NCI-H82 treated with DMSO at 0.1 percent for 48 hours (cell line): ENCODE data around the gene ZNF668.

ENCODE experiments used
- DNase-seq: peaks from one replicate; lab custom pipeline; 2025; ENCODE audit not compliant: unreplicated experiment; lab: John Stamatoyannopoulos, UW

Gene ZNF668

DNA sequence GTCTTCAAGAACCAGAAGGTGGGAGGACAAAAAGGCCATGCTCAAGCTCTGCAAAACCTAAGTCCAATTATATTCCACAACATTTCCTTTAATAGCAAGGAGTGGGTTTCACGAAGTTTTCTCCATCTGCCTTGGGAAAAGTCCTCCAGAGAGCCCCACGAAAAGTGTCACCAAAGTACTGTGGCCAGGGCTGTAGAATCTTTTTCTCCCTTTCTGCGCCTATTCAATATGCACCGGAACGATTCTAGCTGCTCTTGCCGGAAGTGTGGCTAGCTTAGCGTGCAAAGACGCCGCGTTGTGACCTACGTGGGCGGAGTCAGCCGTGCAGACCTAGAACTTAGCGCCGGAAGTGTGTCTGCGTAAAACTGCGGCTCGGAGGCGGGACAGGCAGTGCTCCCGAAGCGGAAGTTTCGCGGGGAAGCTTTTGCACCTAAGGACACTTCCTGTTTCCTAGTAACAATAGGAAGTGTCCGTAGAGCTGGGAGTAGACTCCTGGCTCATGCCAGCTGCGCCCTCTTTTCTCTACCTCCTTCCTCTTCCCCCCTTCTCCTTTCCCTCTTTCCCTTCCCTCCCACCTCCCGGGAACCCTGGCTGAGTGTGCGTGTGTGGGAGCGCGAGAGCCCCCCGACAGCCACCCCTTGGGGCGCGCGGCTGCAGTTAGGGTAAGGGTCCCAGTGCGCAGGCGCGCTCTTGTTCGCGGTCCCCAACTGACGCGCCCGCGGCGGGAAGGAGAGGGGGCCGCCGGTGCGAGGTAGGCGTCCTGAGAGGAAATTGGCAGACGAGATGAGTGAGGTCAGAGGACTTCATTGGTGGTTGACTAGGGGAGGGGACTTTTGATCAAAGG, at the start of gene ZNF668, which contains the start of gene ZNF646:
TSS of gene ZNF668 (minus strand) at position 271 of the 844 bp plus-strand sequence. CDS start 9,781 bp downstream, outside the sequence.
TSS of gene ZNF646 (plus strand) at position 453 of the 844 bp plus-strand sequence. CDS start 1,903 bp downstream, outside the sequence.
- DNase-seq = peak; percentile 98

DNA sequence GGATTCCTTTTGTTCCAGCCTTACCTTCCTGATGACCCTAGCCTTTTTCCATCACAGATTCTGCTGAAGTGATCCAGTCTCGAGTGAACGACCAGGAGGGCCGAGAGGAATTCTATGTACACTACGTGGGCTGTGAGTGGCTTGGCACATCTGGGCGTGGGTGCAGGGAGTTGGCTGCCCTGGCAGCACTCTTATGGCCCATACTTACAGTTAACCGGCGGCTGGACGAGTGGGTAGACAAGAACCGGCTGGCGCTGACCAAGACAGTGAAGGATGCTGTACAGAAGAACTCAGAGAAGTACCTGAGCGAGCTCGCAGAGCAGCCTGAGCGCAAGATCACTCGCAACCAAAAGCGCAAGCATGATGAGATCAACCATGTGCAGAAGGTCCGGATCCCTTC, 46.1 kb upstream of the ZNF668 start:
- no peak for DNase-seq

GRCh38 chr16:31118223-31119155, 44.4 kb upstream of the ZNF668 start:
- no peak for DNase-seq

- peak; percentile 92 for DNase-seq
Measured at GRCh38 chr16:31117384-31118222, 43.6 kb upstream of the ZNF668 start, which contains the start of gene KAT8. KAT8 (plus strand) TSS chr16:31117664; CDS start chr16:31117682, 18 bp downstream.

GRCh38 chr16:31114468-31114867, 40.4 kb upstream of the ZNF668 start:
- DNase-seq = no peak

DNA sequence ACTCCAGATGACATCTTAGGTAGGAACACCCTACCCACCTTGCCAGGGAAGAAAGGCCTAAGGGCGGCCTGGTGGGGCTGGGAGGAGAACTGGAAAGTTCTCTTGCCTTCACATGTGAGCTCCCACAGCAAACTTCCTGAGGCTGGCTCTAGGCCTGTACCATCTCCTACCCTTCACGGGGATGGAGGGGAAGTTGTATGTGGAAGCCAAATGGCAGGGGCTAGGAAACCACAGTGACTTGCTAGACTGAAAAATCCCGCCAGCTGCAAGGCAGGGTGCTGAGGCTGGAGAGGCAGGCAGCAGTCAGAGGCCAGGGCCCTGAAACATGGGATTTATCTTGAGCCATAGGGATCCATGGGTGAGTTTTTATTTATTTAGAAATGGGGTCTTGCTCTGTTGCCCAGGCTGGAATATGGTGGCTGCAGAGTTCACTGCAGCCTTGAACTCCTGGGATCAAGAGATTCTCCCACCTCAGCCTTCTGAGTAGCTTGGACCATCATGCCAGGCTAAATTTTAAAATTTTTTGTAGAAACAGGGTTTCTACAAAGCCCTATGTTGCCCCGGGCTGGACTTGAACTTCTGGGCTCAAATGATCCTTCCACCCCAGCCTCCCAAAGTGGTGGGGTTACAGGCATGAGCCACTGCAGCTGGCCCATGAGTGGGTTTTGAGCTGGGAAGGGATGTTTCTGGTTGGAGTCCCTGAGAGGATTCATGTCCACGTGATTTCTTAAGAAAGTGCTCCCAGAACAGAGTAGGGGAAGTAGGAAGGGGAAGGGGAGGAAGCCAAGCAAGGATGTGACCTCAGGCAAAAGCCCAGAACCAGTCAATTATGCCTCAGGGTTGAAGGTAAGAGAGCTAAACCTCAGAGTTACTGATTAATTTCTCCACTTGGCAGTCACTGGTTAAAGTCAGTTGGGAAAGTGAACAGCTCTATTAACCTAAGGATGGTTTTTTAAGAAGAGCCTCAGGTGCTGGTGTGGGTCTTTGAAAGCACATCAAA, 39.4 kb upstream of the ZNF668 start:
- DNase-seq = no peak

- no peak for DNase-seq
Measured at GRCh38 chr16:31112711-31113110, 38.7 kb upstream of the ZNF668 start.

DNA sequence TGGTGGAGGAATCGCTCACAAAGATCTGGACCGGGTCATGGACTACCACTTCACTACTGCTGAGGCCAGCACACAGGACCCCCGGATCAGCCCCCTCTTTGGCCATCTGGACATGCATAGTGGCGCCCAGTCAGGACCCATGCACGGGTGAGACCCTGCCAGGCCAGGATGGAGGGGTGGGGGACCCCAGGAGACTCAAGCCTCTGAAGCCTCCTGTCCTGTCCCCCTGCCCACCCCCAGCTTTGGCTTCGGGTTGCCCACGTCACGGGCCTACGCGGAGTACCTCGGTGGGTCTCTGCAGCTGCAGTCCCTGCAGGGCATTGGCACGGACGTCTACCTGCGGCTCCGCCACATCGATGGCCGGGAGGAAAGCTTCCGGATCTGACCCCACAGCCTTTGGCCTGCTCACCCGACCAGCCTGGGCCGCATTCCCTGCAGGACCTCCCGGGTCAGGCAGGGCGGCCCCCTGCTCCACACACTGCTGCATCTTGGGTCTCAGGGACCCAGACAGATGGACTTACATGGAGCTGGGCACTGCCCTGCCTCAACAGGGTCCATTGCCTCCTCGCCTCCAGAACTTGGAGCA, 37.9 kb upstream of the ZNF668 start:
- DNase-seq = no peak

GRCh38 chr16:31110106-31111034, 36.3 kb upstream of the ZNF668 start:
- no peak for DNase-seq

DNA sequence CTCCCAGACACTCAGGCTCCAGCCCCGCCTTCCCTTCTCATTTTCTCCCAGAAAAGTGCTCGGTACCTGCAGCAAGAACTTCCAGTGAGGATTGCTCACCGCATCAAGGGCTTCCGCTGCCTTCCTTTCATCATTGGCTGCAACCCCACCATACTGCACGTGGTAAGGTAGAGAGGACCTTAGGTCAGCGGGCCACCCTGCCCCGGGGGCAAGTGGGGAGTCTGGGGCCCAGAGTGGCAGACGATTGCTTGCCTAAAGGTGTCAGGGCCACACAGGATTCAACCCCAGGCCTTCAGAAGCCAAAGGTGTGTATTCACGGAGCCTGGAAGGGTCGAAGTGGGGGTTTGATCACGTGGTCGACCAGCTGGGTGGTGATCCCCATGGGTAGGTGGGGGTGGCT, 35.6 kb upstream of the ZNF668 start:
- no peak for DNase-seq

GRCh38 chr16:31108794-31109558, 34.9 kb upstream of the ZNF668 start:
- DNase-seq = no peak

DNA sequence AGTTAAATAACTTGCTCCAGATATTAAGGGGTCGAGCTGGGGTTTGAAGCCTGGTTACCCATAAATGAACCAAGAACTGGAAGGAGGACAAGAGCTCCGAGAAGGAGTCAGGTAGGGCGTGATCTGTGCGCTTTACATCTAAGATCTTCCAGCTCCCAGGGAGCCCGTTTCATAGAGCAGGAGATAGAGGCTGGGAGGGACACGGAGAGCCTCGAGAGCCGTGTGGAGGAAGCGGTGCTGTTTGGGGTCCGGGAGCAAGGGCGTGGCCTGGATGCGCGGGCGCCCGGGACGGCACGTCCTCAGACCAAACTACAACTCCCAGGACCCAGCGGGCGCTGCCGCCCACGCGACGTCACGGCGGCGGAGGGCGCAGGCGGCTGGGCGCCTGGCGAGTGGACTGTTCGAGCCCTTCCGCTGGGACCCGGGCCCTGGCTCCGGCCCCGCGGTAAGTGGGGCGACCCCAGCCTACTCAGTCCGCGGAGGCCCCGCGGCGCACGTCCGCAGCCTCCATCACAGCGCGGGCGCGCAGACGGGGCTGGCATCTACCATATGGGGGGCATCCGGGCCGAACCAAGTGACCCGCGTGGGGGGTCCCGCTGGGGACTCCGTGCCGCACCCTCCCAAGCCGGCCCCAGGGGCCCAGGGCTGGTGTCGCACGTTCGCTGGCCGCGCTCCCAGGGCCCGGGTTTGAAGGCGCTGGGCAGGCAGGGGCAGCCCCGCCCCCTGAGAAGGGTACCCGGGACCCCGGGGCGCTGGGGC, 34.2 kb upstream of the ZNF668 start, which contains the start of gene BCKDK:
TSS of gene BCKDK (plus strand) at position 352 of the 759 bp plus-strand sequence. CDS start 838 bp downstream, outside the sequence.
- DNase-seq = peak; percentile 52

- peak; percentile 80 for DNase-seq
Measured at GRCh38 chr16:31107465-31107867, 33.4 kb upstream of the ZNF668 start.

- no peak for DNase-seq
Measured at GRCh38 chr16:31106509-31107464, 32.7 kb upstream of the ZNF668 start.

GRCh38 chr16:31105677-31106213, 31.7 kb upstream of the ZNF668 start:
- no peak for DNase-seq
